Heart right ventricle (tissue), 16 donors: ENCODE measurements around the gene GPR137B. TPM values are rescaled to one million over a fixed set of nuclear protein-coding genes. Genes with fewer than 3 reads are reported as not detected.

ENCODE experiments used
- ATAC-seq, 8 donors: fragments of 200-7000 bp; cut with Tn5 transposase; one replicate each; pipeline ENCODE4 v1.9.1; 2020; ENCODE audit warnings: mild to moderate bottlenecking in 8 of 8, moderate library complexity in 8 of 8, moderate number of reproducible peaks in 1 of 8
- DNase-seq, 2 donors: peaks; one replicate each; pipeline ENCODE4 v3.0.0-alpha.2; 2020
- H3K27ac ChIP-seq, 10 donors: fragments of 200-600 bp; sonication (generic) in 2 of 10; one replicate each; pipeline versions ENCODE4 v1.5.0 to v1.8.0; 2020 to 2022; ENCODE audit warnings: mild to moderate bottlenecking in 3 of 10
- H3K27me3 ChIP-seq, 7 donors: fragments of 200-600 bp; one replicate each; pipeline ENCODE4 v1.8.0; 2021 to 2022; ENCODE audit warnings: mild to moderate bottlenecking in 2 of 7
- H3K36me3 ChIP-seq, 9 donors: fragments of 200-600 bp; sonication (generic) in 1 of 9; one replicate each; pipeline versions ENCODE4 v1.5.0 to v1.8.0; 2020 to 2022; ENCODE audit warnings: mild to moderate bottlenecking in 2 of 9
- H3K4me1 ChIP-seq, 9 donors: fragments of 200-600 bp; sonication (generic) in 1 of 9; one replicate each; pipeline versions ENCODE4 v1.5.0 to v1.8.0; 2020 to 2022; ENCODE audit warnings: mild to moderate bottlenecking in 4 of 9
- H3K4me3 ChIP-seq, 10 donors: fragments of 200-600 bp; sonication (generic) in 2 of 10; one replicate each; pipeline versions ENCODE4 v1.5.0 to v1.8.0; 2020 to 2022; ENCODE audit warnings: mild to moderate bottlenecking in 7 of 10, moderate library complexity in 2 of 10
- H3K9me3 ChIP-seq, 11 donors: fragments of 200-600 bp in 10 of 11; sonication (generic) in 2 of 11; one replicate each; pipeline versions ENCODE4 v1.5.0 to v1.8.0; 2013 to 2022; ENCODE audit warnings: mild to moderate bottlenecking in 2 of 11, control low read depth in 1 of 11, moderate library complexity in 1 of 11
- WGBS, 2 donors: extraction: QIAGEN DNeasy Blood & Tissue Kit; methylation state at CpG; one replicate each; pipeline ENCODE4 v1.1.7; 2013; ENCODE audit warnings: inconsistent platforms in 1 of 2; 5-methylcytosine and 5-hydroxymethylcytosine counted together
- intact Hi-C, 10 donors: fragments of 100-400 bp; cut with DNase I; formaldehyde crosslinking; loops; one replicate each; pipeline versions ENCODE4 v1.11.1 to v1.14.2; 2022
- polyA plus RNA-seq, 2 donors: library from polyadenylated mRNA; stranded (reverse); fragments of 200-250 nt; gene quantifications; one replicate each; pipeline ENCODE4 v1.2.3, GENCODE V29; 2013
- total RNA-seq, 10 donors: library from RNA; stranded (reverse); fragmentation: NEBNext Ultra II Directional in 3 of 10; extraction: Animal tissue kit (Norgen Biotek cat#: 25700) in 3 of 10; gene quantifications; one replicate each; pipeline versions ENCODE4 v1.2.1 to v1.2.4, GENCODE V29; 2021 to 2023
- TF ChIP-seq, protein P1 (sequence below), 9 donors: fragments of 200-600 bp; sonication (generic) in 2 of 9; IDR thresholded peaks; one replicate each; pipeline versions ENCODE4 v1.5.0 to v1.8.0; 2021 to 2022; ENCODE audit warnings: antibody characterized with exemption in 9 of 9, mild to moderate bottlenecking in 5 of 9, moderate library complexity in 1 of 9
- donor health status: Arrhythmogenic right ventricular cardiomyopathy.
- donor health status: ischemic (EF 13 %, LVEDD 7.1; RV severe dilation, severe dysfunction).
- donor health status: healthy with polysubstance abuse.
- donor health status: DM: no; HTN: yes; CAD: no.
- donor health status: DM: no; HTN: no; CAD: no.
- donor health status: ischemic (EF 25% LVEDD 6.9; RV normal size, moderate dysfunction).
- donor health status: ischemic (EF 25% LVEDD 5.7; RV mildly dilated, moderate dysfunction).
- donor health status: healthy.
- donor health status: DM: yes; HTN: yes; CAD: no.
- donor health status: Ischemic cardiomyopathy.
- donor health status: ischemic (EF 35%, LVEDD 5.7; RV mildly dilated, moderate dysfunction).
- donor health status: nonischemic (EF 11% LVEDD 7.7; RV severe dilation, severe dysfunction).
- donor health status: DM: yes; HTN: yes; CAD: no.
- donor health status: PGD.
- donor health status: ischemic (EF 29% LVEDD 5.4; RV normal size, mild dysfunction).
- donor health status: nonischemic (EF 23%, LVEDD 6.1; RV moderate dilation, normal function).

Gene GPR137B
- total and polyA plus RNA-seq, 12 donors, result 10.6 to 51.4 (median 32.7) TPM

DNA sequence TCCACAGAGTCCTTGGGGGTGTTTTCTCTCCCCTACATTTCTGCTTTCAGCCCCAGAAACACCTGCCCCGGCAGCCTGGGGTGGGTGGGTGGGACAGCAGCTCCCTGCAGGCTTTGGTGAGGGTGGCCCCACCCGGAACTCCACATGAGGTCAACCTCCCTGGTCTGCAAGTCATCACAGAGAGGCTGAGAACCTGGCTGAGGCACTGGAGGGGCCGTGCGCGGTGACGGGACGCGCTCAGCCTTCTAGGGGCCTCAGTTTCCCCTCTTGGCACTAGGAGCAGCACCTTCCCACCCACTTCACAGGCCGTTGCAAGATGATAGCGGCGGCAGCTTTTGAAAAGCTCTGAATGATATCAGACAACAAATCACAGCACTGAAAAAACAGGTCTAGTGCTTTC, 39.7 kb upstream of the GPR137B start:
- 79 to 83% methylated on average over 11 of the region's 11 CpGs for WGBS, 2 donors
- intact Hi-C loops, result loop anchor here in 9 of 10 donors (10.0 kb wide), 5 partner anchors 182 to 762 kb away; partner anchors contain the start of genes ERO1B (in 2 of the 9) and LGALS8 (in 2 of the 9)
- no peak for DNase-seq
- TF ChIP-seq, protein P1, sequence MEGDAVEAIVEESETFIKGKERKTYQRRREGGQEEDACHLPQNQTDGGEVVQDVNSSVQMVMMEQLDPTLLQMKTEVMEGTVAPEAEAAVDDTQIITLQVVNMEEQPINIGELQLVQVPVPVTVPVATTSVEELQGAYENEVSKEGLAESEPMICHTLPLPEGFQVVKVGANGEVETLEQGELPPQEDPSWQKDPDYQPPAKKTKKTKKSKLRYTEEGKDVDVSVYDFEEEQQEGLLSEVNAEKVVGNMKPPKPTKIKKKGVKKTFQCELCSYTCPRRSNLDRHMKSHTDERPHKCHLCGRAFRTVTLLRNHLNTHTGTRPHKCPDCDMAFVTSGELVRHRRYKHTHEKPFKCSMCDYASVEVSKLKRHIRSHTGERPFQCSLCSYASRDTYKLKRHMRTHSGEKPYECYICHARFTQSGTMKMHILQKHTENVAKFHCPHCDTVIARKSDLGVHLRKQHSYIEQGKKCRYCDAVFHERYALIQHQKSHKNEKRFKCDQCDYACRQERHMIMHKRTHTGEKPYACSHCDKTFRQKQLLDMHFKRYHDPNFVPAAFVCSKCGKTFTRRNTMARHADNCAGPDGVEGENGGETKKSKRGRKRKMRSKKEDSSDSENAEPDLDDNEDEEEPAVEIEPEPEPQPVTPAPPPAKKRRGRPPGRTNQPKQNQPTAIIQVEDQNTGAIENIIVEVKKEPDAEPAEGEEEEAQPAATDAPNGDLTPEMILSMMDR (IDR thresholded peaks at IDR 0.05), result no peak
- H3K4me3 ChIP-seq, result no peak overlapping the region
- peaks cover 0 to 5% (median 0%) of the 10 kb centered on the region in 9 donors for H3K4me1 ChIP-seq
- ATAC-seq, result no peak
- H3K27ac ChIP-seq, result no peak overlapping the region
- H3K9me3 ChIP-seq, result no peaks in the 10 kb centered on the region
- no peaks in the 10 kb centered on the region for H3K27me3 ChIP-seq
- no peaks in the 10 kb centered on the region for H3K36me3 ChIP-seq

DNA sequence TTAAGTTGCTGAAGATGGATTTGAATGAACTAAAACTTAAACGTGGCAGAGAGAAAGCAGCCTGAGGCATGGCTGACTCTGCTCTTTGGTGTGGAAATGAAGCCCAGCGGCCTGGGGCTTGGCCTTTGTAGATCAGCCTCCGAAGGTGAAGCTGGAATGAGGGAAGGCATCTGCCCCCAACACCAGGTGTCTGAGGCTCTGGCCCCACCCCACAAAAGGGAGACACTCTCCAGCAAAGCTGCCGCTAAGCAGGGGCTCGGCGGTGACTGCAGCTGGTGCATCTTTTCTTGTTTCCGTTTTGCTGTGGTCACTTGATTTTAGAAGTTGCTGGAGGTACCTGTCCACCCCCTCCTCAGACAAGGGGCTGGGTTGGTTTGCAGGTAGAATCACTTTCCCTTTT, 39.3 kb upstream of the GPR137B start:
- Histone ChIP-seq H3K27ac (no peak overlapping the region), H3K9me3 (no peaks in the 10 kb centered on the region), H3K36me3 (no peaks in the 10 kb centered on the region), H3K27me3 (no peaks in the 10 kb centered on the region), H3K4me3 (no peak overlapping the region), H3K4me1 (peaks cover 0 to 3% (median 0%) of the 10 kb centered on the region in 9 donors)
- TF ChIP-seq, protein P1 (IDR thresholded peaks at IDR 0.05), result no peak
- ATAC-seq, result no peak
- no peak for DNase-seq
- intact Hi-C loops, result loop anchor here in 9 of 10 donors (10.0 kb wide), 5 partner anchors 182 to 762 kb away; partner anchors contain the start of genes ERO1B (in 2 of the 9) and LGALS8 (in 2 of the 9)
- WGBS, 2 donors, result 27 to 28% methylated on average over 7 of the region's 7 CpGs

DNA sequence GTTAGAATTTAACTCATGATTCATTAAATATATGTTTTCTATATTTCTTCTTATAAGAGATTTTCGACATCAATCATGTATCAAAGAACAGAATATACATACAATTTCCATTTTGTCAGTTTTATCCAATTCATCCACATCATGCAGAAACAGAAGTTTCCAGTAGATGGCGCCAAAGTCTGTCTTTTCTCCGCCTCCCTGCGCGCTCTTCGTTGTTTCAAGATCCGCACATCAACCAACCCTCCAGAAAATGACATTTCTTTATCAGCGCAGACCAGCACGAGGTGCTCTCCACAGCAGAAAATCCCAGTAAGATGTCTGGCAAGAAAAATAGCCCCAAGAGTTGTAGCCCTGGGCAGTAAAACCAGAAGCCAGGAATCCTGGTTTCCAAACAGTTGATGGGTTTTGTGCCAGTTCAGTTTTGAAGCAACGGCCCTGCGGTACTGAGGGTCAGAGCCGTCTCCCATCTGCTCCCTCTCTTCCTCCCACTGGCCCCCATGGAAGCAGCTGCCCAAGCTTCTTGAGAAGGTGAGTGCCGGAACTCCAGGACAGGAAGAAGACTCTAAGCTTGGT, 38.6 kb upstream of the GPR137B start:
- Histone ChIP-seq H3K4me1 (peaks cover 0 to 3% (median 0%) of the 10 kb centered on the region in 9 donors), H3K9me3 (no peaks in the 10 kb centered on the region), H3K27ac (no peak overlapping the region), H3K27me3 (no peaks in the 10 kb centered on the region), H3K36me3 (no peaks in the 10 kb centered on the region), H3K4me3 (peak overlapping the region in 1 of 10 donors; percentile 17)
- TF ChIP-seq, protein P1 (IDR thresholded peaks at IDR 0.05), result peak; percentile 81 to 92 (median 87)
- intact Hi-C loops, result loop anchor here in 9 of 10 donors (10.0 kb wide), 5 partner anchors 181 to 761 kb away; partner anchors contain the start of genes ERO1B (in 2 of the 9) and LGALS8 (in 2 of the 9)
- WGBS, 2 donors, result 21% methylated on average over 13 of the region's 13 CpGs
- ATAC-seq (peak in 6 of 8 donors; percentile 28 to 59 (median 50)), DNase-seq (peak in 1 of 2 donors; percentile 51)

DNA sequence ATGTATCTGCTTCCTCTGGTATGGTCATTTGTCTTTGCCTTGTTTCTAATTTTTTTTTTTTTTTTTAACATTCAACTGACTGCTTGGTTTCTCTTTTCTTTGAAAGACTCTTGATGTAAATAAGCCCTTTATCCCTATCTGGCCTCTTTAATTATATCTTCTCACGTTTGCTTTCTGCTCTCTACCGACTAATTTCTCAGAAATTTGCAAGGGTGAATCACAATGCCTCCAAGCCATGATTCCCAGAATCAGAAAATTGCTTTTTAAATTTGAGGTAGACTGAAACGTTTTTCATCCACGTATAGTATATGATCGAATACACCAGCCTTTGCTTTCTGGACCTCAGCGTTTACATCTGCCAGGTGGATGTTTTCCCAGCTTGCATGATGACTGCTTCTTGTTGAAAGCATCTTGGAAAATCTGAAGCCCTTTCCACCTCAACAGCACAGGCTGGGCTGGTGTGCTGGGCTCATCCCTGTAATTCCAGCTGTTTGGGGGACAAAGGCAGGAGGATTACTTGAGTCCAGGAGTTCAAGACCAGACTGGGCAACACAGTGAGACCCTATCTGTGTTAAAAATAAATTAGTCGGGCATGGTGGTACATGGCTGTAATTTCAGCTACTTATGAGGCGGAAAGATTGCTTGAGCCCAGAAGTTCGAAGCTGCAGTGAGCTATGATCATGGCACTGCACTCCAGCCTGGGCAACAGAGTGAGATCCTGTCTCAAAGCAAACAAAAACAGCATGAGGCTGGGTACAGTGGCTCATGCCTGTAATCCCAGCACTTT, 35.0 kb upstream of the GPR137B start:
- intact Hi-C loops, result loop anchor here in 9 of 10 donors (5.0 to 10.0 kb wide), 9 partner anchors 177 to 757 kb away; partner anchors contain the start of genes ERO1B (in 2 of the 9) and LGALS8 (in 2 of the 9)
- no peak for ATAC-seq
- TF ChIP-seq, protein P1 (IDR thresholded peaks at IDR 0.05), result no peak
- 70 to 73% methylated on average over 9 of the region's 9 CpGs for WGBS, 2 donors
- no peak for DNase-seq
- H3K36me3 ChIP-seq, result no peaks in the 10 kb centered on the region
- H3K9me3 ChIP-seq, result no peaks in the 10 kb centered on the region
- no peak overlapping the region for H3K4me3 ChIP-seq
- H3K4me1 ChIP-seq, result peaks cover 0 to 3% (median 0%) of the 10 kb centered on the region in 9 donors
- no peaks in the 10 kb centered on the region for H3K27me3 ChIP-seq
- no peak overlapping the region for H3K27ac ChIP-seq
